AG20443 (cell line): ENCODE data around the gene NOP53.
"Not testable (repeated sequence)": the region's sequence is repeated elsewhere in the genome, so short reads cannot be mapped to it uniquely, and the experiment has no call there.

Source experiments
- DNase-seq: peaks from one replicate; pipeline ENCODE4 v3.0.0; 2012; ENCODE audit warnings: low spot score, mixed read lengths

Gene NOP53

DNA sequence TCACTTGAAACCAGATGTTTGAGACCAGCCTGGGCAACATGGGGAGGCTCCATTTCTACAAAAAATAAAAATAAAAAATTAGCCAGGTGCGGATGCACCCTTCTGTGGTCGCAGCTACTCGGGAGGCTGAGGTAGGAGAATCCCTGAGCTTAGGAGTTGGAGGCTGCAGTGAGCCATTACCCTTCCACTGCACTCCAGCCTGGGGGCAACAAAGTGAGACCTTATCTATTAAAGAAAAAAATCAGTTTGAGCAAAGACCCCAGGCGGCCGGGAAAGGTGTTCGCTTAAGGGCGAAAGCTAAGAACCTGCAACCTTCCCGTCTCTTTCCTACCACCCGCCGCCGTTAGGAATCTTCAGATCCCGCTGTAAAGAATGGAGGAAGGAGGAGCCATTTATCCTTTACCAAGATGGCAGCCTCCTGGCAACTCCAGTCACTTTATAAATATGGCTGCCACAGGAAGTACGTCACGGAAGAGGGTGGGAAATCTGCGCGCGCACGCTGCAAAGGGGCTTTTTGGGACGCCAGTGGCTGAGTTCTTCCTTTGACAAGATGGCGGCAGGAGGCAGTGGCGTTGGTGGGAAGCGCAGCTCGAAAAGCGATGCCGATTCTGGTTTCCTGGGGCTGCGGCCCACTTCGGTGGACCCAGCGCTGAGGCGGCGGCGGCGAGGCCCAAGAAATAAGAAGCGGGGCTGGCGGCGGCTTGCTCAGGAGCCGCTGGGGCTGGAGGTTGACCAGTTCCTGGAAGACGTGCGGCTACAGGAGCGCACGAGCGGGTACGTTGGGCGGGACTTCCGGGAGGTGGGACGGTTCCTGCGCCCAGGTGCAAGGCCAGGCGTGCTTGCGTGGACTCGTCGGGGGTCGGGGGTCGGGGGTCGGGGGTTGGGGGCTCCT is at the start of gene NOP53:
NOP53 (plus strand) TSS at position 537 of the 892 bp plus-strand sequence; CDS start at position 551, 14 bp downstream.
- DNase-seq: peak; percentile 96

DNA sequence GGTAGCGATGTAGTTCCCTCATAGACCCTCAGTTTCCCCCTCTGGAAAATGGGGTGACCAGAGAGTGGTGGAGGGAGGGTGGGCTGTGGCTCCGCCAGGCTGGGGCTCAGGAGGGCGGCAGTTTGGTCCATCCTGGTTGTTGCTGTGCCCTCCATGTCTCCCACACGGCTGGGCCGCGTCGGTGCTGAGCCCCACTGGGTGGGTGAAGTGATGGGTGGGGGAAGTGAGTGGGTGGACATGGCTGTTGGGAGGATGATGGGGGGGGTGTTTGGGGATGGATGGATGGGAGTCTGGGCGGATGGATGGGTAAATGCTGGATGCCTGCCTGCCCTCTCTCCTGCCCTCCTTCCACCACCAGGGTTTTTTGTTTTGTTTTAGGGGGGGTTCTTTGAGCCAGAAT is 48.7 kb upstream of the NOP53 start:
- DNase-seq: no peak

DNA sequence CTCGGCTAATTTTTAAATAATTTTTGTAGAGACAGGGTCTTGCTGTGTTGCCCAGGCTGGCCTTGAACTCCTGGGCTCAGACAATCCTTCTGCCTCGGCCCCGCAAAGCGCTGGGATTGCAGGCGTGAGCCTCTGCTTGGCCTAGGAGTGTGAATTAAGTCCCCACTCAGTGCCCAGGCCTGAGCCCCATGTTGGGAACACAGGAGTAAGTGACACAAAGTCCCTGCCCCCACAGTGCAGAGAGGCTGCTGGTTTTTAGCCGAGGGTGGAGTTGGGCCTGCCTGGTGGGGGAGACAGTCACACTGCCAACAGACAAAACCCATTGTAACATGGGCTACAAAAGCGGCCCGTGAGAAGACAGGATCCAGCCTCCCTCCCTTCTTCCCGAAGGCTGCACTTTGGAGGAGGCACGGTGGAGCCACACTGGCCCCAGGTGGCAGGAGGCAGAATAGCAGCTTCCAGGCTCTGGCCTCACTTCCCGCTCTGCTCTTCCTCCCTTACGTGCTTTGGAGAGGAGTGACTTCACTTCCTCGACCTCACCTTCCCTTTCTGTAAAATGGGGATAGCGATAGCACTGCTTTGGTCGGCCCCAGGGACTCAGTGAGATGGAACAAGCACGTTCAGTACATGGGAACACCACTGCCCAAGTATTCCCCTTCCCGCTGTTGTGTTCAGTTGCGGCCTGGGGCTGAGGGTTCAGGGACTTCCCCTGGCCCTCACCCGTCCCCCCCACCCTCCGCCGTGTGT is 47.3 kb upstream of the NOP53 start:
- peak; percentile 93 for DNase-seq

DNA sequence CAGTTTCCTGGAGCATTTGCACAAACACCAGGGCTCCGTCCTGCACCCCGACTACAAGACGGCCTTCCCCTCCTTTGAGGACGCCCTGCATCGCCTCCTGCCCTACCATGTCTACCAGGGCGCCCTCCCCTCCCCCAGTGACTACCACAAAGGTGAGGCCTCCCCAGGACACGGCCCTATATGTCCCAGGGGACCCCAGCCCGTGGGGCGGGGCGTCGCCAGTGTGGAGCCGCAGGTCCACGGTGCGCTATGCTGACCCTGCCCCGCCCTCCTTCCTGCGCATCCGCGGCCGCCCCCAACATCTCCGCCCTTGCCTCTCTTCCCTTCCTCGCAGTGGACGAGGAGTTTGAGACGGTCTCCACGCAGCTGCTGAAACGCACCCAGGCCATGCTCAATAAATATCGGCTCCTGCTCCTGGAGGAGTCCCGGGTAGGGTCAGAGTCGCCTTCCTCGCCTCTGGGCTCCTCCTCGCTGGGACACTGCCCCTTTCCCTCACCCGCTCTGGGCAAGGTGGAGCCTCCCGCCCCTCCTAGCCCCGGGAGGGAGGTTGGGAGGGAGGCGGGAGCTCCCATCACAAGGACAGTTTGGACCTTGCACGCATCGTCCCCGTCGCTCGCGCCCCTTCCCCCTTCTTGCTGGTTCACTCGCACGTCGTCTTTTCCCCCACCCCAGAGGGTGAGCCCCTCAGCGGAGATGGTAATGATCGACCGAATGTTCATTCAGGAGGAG is 46.6 kb upstream of the NOP53 start:
- DNase-seq: no peak

DNA sequence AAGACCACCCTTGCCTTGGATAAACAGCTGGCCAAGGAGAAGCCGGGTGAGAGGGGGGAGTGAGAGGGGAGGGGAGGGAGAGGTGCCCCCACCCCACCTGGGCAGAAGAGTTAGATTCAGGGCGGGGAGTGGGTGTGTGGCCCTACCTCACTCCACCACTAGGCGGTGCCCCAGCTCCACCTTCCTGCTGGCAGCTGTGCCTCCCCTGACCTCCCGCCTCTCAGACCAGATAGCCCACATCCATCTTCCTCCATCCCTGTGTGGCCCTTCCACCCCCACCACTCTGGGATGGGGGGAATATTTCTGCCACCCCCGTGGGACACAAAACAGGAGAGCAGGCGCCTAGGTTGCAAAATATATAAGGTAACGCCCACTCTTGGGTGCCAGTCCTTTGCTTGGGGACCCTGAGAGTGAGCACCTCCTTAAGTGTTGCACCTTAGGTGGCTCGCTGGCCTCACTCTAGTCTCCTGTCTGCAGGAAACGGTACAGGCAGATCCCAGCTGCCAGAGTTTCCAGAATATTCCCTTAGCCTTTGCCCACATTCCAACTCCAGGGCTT is 45.9 kb upstream of the NOP53 start:
- peak; percentile 76 for DNase-seq

DNA sequence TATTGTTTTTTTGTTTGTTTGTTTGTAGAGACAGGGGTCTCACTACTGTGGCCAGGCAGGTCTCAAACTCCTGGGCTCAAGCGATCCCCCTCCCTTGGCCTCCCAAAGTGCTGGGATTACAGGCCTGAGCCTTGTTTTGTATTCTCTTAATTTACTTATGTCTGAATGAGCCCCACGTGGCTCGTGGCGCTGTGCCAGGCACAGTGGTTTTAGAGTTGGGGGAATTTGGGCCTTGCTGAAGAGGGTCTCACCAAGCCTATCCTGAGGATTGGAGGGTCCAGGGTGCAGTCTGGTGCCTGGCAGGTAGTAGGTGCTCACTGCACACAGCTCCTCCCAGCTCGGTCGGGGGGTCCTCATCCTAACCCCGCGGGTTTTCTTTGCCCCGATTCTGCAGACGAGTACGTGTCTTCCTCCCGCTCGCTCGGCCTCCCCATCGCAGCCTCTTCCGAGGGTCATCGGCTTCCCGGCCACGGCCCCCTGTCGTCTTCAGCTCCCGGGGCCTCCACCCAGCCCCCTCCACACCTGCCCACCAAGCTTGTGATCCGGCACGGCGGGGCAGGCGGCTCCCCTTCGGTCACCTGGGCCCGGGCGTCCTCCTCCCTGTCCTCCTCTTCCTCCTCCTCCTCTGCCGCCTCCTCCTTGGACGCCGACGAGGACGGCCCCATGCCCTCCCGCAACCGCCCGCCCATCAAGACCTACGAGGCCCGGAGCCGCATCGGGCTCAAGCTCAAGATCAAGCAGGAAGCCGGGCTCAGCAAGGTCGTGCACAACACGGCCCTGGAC is 44.2 kb upstream of the NOP53 start:
- DNase-seq: no peak

DNA sequence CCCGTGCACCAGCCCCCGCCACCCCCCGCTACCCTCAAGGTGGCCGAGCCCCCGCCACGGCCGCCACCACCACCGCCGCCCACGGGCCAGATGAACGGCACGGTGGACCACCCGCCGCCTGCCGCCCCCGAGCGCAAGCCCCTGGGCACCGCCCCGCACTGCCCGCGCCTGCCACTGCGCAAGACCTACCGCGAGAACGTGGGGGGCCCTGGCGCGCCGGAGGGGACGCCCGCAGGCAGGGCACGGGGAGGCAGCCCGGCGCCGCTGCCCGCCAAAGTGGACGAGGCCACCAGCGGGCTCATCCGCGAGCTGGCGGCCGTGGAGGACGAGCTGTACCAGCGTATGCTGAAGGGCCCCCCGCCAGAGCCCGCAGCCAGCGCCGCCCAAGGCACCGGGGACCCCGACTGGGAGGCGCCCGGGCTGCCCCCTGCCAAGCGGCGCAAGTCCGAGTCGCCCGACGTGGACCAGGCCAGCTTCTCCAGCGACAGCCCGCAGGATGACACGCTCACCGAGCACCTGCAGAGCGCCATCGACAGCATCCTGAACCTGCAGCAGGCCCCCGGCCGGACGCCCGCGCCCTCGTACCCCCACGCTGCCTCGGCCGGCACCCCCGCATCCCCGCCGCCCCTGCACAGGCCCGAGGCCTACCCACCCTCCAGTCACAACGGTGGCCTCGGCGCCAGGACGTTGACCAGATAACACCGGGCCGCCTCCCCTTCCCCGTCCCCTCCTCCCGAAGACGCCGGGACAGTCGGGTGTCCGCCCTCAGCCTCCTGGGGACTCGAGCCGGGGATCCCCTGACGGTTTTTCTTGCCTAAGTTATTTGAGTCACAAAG is 43.4 kb upstream of the NOP53 start:
- no peak for DNase-seq

DNA sequence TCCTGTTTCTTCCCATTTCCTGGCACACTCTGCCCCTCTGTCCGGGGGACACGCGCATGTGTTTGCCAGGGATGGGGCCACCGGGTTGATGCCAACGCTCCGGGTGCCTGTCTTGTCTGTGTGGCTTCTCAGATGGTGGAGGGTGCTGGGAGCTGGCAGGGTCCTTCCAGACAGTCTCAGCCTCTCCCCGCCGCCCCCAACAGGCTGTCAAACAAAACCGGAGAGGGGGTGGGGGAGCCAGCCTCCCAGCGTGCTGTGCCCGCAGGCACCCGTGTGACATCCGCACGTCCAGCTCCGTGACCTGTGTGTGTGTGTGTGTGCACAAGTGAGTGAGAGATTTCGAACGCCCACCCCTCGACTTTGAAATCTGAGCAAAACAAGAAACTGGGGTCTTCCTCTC is 42.7 kb upstream of the NOP53 start:
- DNase-seq: no peak

DNA sequence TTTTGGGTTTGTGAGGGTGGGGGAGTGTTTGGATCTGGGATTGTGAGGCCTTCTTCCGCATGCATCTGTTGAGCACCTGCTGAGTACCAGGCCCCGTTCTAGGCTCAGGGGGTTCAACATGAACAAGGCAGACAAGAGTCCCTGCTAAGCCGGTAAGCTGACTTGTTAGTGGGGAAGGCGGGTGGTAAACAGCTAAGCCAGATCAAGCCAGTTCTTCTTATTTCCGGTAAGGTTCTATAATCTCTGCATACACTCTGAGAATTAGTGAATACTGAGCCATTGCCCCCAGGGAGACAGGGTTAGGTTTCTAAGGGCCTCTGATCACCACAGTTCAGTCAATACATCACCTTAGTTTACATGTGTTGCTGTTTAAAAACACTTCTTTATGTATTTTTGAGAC is 42.0 kb upstream of the NOP53 start:
- DNase-seq: no peak

DNA sequence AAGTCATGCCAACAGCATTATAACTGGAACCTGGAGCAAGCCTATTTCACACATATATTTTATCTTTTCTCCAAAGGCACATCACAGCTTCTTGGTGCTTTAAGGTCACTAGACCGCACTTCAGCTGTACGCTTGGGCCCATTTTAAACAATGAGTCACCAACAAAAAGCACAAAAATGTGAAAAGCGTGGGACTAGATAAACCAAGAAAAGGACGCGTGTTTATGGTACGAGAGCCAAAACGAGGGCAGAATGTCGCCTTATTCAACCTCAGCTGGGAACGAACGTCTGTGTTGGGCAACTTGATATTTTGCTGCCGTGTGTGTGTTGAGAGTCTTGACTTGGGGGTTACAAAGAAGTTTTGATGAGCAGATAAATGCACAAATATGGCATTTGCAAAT is 41.3 kb upstream of the NOP53 start:
- DNase-seq: no peak

DNA sequence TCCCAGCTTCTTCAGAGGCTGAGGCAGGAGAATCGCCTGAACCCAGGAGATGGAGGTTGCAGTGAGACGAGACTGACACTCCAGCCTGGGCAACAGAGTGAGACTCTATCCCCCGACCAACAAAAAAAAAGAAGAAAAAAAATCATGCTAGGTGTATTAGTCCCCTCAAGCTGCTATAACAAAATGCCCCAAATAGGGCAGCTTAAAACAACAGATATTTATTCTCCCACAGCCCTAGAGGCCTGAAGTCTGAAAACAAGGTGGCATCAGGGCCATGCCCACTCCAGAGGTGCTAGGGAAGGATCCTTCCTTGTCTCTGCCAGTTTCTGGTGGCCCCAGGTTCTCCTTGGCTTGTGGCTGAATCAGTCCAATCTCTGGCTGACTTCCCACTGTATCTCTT is 40.7 kb upstream of the NOP53 start:
- no peak for DNase-seq

DNA sequence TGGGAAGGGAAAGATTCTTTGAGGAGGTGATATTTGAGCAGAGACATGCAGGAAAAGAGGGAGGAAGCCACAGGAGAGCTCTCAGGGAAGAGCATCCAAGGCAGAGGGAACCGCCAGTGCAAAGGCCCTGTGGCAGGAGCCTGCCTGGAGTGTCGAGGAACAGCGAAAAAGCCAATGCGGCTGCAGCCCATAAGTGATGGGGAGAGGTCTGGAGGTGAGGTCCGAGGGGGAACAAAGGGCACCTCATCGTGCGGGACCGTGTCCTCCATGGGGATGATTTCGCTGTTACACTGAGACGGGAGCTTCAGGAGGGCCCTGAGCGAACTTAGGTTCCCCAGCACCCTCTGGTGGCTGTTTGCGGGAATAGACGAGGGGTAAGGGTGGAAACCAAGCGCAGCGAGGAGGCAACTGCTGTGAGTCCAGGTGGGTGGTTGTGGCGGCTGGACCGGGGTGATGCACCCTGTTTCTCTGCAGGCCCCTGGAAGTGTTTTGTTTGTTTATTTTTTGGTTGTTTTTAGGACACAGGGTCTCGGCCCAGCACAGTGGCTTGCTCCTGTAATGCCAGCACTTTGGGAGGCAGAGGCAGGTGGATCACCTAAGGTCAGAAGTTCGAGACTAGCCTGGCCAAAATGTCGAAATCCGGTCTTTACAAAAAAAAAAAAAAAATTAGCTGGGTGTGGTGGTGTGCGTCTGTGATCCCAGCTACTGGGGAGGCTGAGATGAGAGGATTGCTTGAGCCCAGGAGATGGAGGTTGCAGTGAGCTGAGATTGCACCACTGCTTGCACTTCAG is 38.0 kb upstream of the NOP53 start:
- peak; percentile 73 for DNase-seq

DNA sequence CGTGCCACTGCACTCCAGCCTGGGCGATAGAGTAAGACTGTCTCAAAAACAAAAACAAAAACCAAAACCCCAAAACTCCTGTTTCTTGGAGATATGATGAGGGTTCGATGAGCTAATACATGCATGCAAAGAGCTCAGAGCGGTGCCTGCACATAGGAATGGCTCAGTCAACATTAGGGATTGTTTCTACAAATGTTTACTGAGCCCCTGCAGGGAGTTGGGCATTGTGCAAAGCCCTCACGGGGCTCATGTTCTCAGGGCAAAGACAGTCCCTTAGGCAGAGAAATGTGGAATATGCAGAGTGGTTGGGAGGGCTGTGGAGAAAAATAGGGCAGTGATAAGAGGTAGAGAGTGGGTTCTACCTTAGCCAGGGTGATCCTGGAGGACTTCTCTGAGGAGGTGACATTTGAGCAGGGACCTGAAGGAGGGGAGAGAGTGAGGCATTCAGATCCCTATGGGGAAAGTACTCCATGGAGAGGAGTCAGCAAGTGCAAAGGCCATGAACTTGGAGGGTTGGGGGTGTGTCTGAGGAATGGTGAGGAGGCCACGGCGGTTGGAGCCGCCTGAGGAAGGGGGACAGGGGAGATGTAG is 33.6 kb upstream of the NOP53 start:
- DNase-seq: no peak

DNA sequence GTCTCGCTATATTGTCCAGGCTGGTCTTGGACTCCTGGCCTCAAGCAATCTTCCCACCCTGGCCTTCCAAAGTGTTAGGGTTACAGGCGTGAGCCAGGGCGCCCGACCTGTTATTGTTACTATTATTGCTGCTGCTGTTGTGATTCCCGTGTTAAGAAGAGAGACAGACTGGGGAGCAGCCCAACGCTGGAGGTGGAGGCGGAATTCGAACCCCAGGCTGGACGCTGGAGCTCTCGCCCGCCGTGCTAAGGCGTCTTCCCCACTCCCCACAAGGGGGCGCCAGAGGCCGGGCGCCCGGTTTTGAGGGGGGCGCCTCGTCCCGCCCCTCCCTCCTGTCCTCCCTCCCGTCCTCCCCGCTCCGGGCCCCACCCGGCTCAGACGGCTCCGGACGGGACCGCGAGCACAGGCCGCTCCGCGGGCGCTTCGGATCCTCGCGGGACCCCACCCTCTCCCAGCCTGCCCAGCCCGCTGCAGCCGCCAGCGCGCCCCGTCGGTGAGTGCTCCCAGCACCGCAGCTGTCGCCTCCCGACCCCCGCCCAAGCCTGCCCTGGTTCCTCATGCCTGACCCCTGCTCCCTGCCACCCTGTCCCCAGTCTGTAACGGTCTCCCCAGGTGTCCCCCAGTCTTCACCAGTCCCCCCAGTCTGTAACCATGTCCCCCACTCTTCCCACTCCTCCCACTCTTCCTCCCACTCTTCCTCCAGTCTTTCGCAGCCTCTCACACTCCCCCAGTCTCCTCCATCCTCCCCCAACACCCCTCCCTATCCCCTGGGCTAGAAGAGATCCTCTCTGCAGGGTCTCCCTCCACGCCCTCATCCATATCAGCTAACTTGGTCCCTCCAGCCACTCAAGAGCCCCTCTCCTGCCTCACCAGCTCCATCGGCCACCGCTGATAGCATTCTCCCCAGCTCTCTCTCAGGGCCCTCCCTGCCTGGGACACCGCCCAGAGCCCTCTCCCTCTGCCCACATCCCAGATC is 32.0 kb upstream of the NOP53 start, which contains the start of gene EHD2:
EHD2 (plus strand) TSS at position 377 of the 976 bp plus-strand sequence. CDS start 3,191 bp downstream, outside the sequence.
- peak; percentile 95 for DNase-seq

DNA sequence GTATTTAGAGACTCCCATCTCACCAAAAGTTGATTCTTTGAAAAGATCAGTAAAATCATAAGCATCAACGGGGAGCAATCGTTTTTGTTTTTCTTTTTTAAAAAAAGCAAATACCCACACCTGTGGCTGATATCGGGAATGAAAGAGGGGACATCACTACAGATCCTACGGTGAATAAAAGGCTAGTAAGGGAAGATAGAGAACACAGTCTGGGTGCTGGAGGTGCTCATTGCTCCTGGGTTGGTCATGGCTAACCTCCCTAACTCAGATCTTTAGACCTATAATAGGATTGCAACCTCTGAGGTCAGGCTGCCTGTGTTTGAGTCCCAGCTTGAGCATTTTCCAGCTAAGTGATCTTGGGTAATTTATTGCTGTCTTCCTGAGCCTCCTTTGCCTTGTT is 31.0 kb upstream of the NOP53 start:
- no peak for DNase-seq

DNA sequence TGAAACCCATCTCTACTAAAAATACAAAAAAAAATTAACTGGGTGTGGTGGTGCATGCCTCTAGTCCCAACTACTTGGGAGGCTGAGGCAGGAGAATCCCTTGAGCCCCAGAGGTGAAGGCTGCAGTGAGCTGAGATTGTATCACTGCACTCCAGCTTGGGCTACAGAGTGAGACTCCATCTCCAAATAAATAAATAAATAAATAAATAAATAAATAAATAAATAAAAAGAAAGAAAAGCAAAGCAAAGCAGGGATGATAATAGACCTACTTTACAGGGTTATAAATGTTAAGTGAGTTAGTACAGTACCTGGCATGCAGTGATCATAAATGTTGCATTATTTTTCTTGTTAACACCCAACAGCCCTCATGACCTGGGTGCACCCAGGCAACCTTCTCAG is 30.5 kb upstream of the NOP53 start:
- not testable (repeated sequence) for DNase-seq

DNA sequence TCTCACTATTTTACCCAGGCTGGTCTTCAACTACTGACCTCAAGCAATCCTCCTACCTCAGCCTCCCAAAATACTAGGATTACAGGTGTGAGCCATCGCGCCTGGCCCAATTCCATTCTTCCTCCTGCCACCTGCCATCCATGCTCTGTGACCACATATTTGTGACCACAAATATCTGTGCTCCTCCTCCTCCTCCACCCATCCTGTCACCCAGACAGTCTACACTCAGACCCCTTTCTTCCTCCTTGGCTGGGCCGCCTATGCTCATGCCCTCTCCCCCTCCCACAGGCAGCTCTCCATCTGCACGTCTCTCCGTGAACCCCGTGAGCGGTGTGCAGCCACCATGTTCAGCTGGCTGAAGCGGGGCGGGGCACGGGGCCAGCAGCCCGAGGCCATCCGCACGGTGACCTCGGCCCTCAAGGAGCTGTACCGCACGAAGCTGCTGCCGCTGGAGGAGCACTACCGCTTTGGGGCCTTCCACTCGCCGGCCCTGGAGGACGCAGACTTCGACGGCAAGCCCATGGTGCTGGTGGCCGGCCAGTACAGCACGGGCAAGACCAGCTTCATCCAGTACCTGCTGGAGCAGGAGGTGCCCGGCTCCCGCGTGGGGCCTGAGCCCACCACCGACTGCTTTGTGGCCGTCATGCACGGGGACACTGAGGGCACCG is 28.9 kb upstream of the NOP53 start:
- no peak for DNase-seq
